GM12878 (cell line): ENCODE data around the gene CHID1. TPM values are rescaled to one million over a fixed set of nuclear protein-coding genes. Genes with fewer than 3 reads are reported as not detected.

Experiments
- ATAC-seq: fragments of 200-7000 bp; cut with Tn5 transposase; 3 replicates; pipeline ENCODE4 v1.9.1; 2020; ENCODE audit warnings: mild to moderate bottlenecking, moderate library complexity
- BruUV-seq: library from RNA; stranded (reverse); fragments of 400-500 nt; replicated peaks from 2 replicates; lab custom pipeline; 2021; lab: Mats Ljungman, UMichigan
- CTCF ChIA-PET: fragments of 300-600 bp; sonication (Branson Sonifier 250); formaldehyde crosslinking; extraction: SDS; loops from one replicate; lab custom pipeline; 2021; ENCODE audit warnings: inconsistent platforms; lab: Yijun Ruan, JAX
- POLR2A ChIA-PET: fragments of 350-600 bp; formaldehyde crosslinking; extraction: SDS; loops from one replicate; lab custom pipeline; 2021; ENCODE audit warnings: inconsistent platforms; lab: Charles Lee
- RAD21 ChIA-PET: fragments of 300-600 bp; sonication (Branson Sonifier 250); formaldehyde crosslinking; loops from one replicate; lab custom pipeline; 2023; ENCODE audit warnings: antibody characterized with exemption; ENCODE audit not compliant: unreplicated experiment; lab: Charles Lee
- SMC1A ChIA-PET: fragments of 300-600 bp; sonication (Branson Sonifier 250); formaldehyde crosslinking; loops from one replicate; lab custom pipeline; 2023; ENCODE audit not compliant: unreplicated experiment, uncharacterized antibody; lab: Charles Lee
- DNase-seq: peaks from one replicate; pipeline ENCODE4 v3.0.0-alpha.2; 2011; ENCODE audit warnings: low read depth, low spot score
- FAIRE-seq: peaks from 3 replicates; lab custom pipeline; 2011; peaks lifted over from hg19 to GRCh38; lab: Jason Lieb, UNC
- H2AFZ ChIP-seq: 2 replicates; pipeline ENCODE4 v1.6.0; 2011; ENCODE audit warnings: low read depth, low read length, control low read depth; ENCODE audit not compliant: control insufficient read depth
- H3K27ac ChIP-seq: 2 replicates; pipeline ENCODE4 v1.5.1; 2011; ENCODE audit warnings: control low read depth; ENCODE audit not compliant: control insufficient read depth, insufficient read depth
- H3K27me3 ChIP-seq, 2 experiments: replicated peaks in 1 of 2; 2 replicates each; pipeline versions ENCODE4 v1.6.0 to v1.6.1; 2011; ENCODE audit warnings: low read length in 1 of 2; ENCODE audit not compliant: control insufficient read depth in 2 of 2, insufficient read depth in 2 of 2
- H3K36me3 ChIP-seq, 2 experiments: 2 replicates each; pipeline ENCODE4 v1.5.1; 2011; ENCODE audit warnings: low read length in 1 of 2; ENCODE audit not compliant: control insufficient read depth in 2 of 2, insufficient read depth in 2 of 2
- H3K4me1 ChIP-seq: 2 replicates; pipeline ENCODE4 v1.6.1; 2011; ENCODE audit warnings: mild to moderate bottlenecking, low read length, moderate library complexity, mixed read lengths; ENCODE audit not compliant: control insufficient read depth, insufficient read depth
- H3K4me2 ChIP-seq: 2 replicates; pipeline ENCODE4 v1.6.0; 2011; ENCODE audit warnings: control low read depth; ENCODE audit not compliant: control insufficient read depth, insufficient read depth
- H3K4me3 ChIP-seq: fragments of 200-600 bp; sonication (generic); 2 replicates; pipeline ENCODE4 v1.5.1; 2016
- H3K79me2 ChIP-seq: 2 replicates; pipeline ENCODE4 v1.6.0; 2011; ENCODE audit warnings: low read length; ENCODE audit not compliant: control insufficient read depth, insufficient read depth
- H3K9ac ChIP-seq: 2 replicates; pipeline ENCODE4 v1.8.0; 2011; ENCODE audit warnings: low read length, control low read depth, mixed read lengths; ENCODE audit not compliant: control insufficient read depth, insufficient read depth
- H3K9me3 ChIP-seq: replicated peaks from 3 replicates; pipeline ENCODE4 v1.5.1; 2011; ENCODE audit warnings: mild to moderate bottlenecking, low read length; ENCODE audit not compliant: control insufficient read depth, insufficient read depth
- H4K20me1 ChIP-seq: 2 replicates; pipeline ENCODE4 v1.6.0; 2011; ENCODE audit not compliant: control insufficient read depth, insufficient read depth
- ASH2L ChIP-seq: fragments of 300-600, 200-600 bp; sonication (generic); IDR thresholded peaks from 2 replicates; pipeline ENCODE4 v1.6.1; 2017; ENCODE audit warnings: low read depth, mild to moderate bottlenecking, borderline replicate concordance
- BRCA1 ChIP-seq: IDR thresholded peaks from 2 replicates; pipeline ENCODE4 v1.6.1; 2011; ENCODE audit warnings: low read depth, low read length, improper control_type of control experiment
- KDM1A ChIP-seq: fragments of 200-600 bp; sonication (generic); IDR thresholded peaks from 2 replicates; pipeline ENCODE4 v1.6.1; 2016; ENCODE audit warnings: borderline replicate concordance
- KLF5 ChIP-seq: fragments of 450-650 bp; IDR thresholded peaks from 2 replicates; pipeline ENCODE4 v1.6.1; 2014; ENCODE audit warnings: mild to moderate bottlenecking; ENCODE audit not compliant: partially characterized antibody
- MEF2A ChIP-seq: IDR thresholded peaks from 2 replicates; pipeline ENCODE4 v1.6.1; 2011; ENCODE audit warnings: low read depth, mild to moderate bottlenecking, low read length, moderate library complexity; ENCODE audit not compliant: insufficient read depth
- NFYB ChIP-seq: IDR thresholded peaks from 2 replicates; pipeline ENCODE4 v1.6.1; 2011; ENCODE audit warnings: low read depth, mild to moderate bottlenecking, low read length, improper control_type of control experiment, moderate library complexity; ENCODE audit not compliant: insufficient read depth
- RAD51 ChIP-seq: fragments of 450-650 bp; IDR thresholded peaks from 2 replicates; pipeline ENCODE4 v1.6.1; 2016; ENCODE audit warnings: moderate library complexity, mild to moderate bottlenecking, inconsistent platforms
- RCOR1 ChIP-seq: conservative IDR thresholded peaks from 2 replicates; pipeline ENCODE4 v1.6.1; 2012; ENCODE audit warnings: low read depth, low read length, improper control_type of control experiment
- RELB ChIP-seq: fragments of 450-650 bp; IDR thresholded peaks from 2 replicates; pipeline ENCODE4 v1.6.1; 2017; ENCODE audit warnings: low read depth, mild to moderate bottlenecking, moderate library complexity
- REST ChIP-seq: IDR thresholded peaks from 2 replicates; pipeline ENCODE4 v1.6.1; 2012; ENCODE audit warnings: mild to moderate bottlenecking, low read depth, low read length
- SUPT20H ChIP-seq: IDR thresholded peaks from 2 replicates; pipeline ENCODE4 v1.6.1; 2011; ENCODE audit warnings: low read depth, mild to moderate bottlenecking, low read length, moderate library complexity, borderline replicate concordance; ENCODE audit not compliant: control insufficient read depth
- TAF1 ChIP-seq: IDR thresholded peaks from 2 replicates; pipeline ENCODE4 v1.6.1; 2011; ENCODE audit warnings: mild to moderate bottlenecking, low read depth, low read length, borderline replicate concordance
- TARDBP ChIP-seq: IDR thresholded peaks from 2 replicates; pipeline ENCODE4 v1.6.1; 2016; ENCODE audit warnings: borderline replicate concordance
- WGBS: methylation state at CpG from one replicate; pipeline ENCODE4 v1.1.6; 2016; ENCODE audit warnings: low lambda C conversion rate; ENCODE audit not compliant: insufficient replicate concordance, insufficient coverage; ENCODE audit errors: missing lambda C conversion rate; 5-methylcytosine and 5-hydroxymethylcytosine counted together
- in situ Hi-C: fragments of 300-500 bp; cut with MboI; formaldehyde crosslinking; loops from 9 replicates; pipeline ENCODE4 v1.14.3; 2018; ENCODE audit warnings: mixed read lengths
- intact Hi-C: fragments of 100-400 bp; cut with micrococcal nuclease; formaldehyde crosslinking; loops from one replicate; pipeline ENCODE4 v1.14.2; 2022; ENCODE audit not compliant: unreplicated experiment
- polyA plus RNA-seq, 11 experiments: library from polyadenylated mRNA; depleted of rRNA in 4 of 11; unstranded in 6 of 11; stranded (reverse) in 5 of 11; fragments of >200 nt; fragmentation: Nextera tagmentation in 4 of 11; fragmentation: Illumina TruSeq in 1 of 11; extraction: Ambion mirVana in 4 of 11; extraction: Trizol in 1 of 11; gene quantifications; 1 replicate in 1 of 11; 2 replicates in 10 of 11; pipeline versions ENCODE4 v1.2.1 to v1.2.3, GENCODE V29; 2011 to 2016; ENCODE audit warnings: inconsistent platforms in 2 of 11, missing spikeins in 2 of 11, low read depth in 1 of 11
- total RNA-seq, 4 experiments: library from RNA; depleted of rRNA in 3 of 4; stranded (reverse); fragments of >200 nt in 3 of 4; fragmentation: Illumina TruSeq in 1 of 4; extraction: Trizol in 1 of 4; gene quantifications; 2 replicates each; pipeline versions ENCODE4 v1.2.1 to v1.2.3, GENCODE V29; 2013 to 2021
- TF ChIP-seq, protein P1 (sequence below): IDR thresholded peaks from 2 replicates; pipeline ENCODE4 v1.6.1; 2011; ENCODE audit warnings: low read depth, low read length, improper control_type of control experiment, borderline replicate concordance

CHID1 gene
- total and polyA plus RNA-seq, 10 of the 15 experiments (the other 5 are each of a cell fraction or from before 2014, with no cell fraction given): 4.8 to 75.2 (median 30.1) TPM

DNA sequence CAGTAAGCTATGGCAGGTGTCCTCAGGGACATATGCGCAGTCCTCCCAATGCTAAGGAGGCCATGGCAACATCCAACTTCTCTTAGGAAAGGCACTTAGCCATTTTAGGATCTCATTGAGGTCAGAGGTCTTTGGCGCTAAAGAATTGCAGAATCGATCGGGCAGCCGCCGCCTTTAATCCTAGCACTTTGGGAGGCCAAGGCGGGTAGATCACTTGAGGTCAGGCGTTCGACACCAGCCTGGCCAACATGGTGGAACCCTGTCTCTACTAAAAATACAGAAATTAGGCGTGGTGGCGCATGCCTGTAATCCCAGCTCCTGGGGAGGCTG lies 1.2 kb upstream of the CHID1 start (continued):
- no peak for TF ChIP-seq TAF1
- no peak for TF ChIP-seq MEF2A
- TF ChIP-seq RAD51: no peak
- TF ChIP-seq REST: no peak
- no peak for TF ChIP-seq ASH2L
- no peak for TF ChIP-seq KDM1A

- H2AFZ ChIP-seq: peak overlapping the region; percentile 77
- DNase-seq: no peak
- peak overlapping the region; percentile 72 for H3K4me2 ChIP-seq
- peaks cover 19% of the 10 kb centered on the region for H3K79me2 ChIP-seq
- in situ Hi-C loops (no loop called here), intact Hi-C loops (loop anchor here (5.0 kb wide), 1 partner anchor 69 kb away; the partner anchor contains the start of genes POLR2L and TSPAN4)
- no peaks in the 10 kb centered on the region for H3K9me3 ChIP-seq
- TSS peak; percentile 64 for BruUV-seq
- no peaks in the 10 kb centered on the region for H4K20me1 ChIP-seq
- ChIA-PET CTCF (interaction anchor here (0.8 kb wide), 1 partner anchor 63 kb away, joined by 3 read pairs; no protein-coding TSS in a partner anchor), SMC1A (no interaction called here), RAD21 (interaction anchor here (0.8 kb wide), 1 partner anchor 14 kb away, joined by 3 read pairs; the partner anchor contains the start of gene AP2A2), POLR2A (interaction anchor here (0.6 kb wide), 1 partner anchor 16 kb away, joined by 3 read pairs; no protein-coding TSS in a partner anchor)
- peak overlapping the region; percentile 76 for H3K4me3 ChIP-seq
- peaks cover 23% of the 10 kb centered on the region for H3K4me1 ChIP-seq
- no peaks in the 10 kb centered on the region for H3K36me3 ChIP-seq
- no peak for FAIRE-seq
- WGBS: 2% methylated on average over 52 of the region's 68 CpGs
- H3K27me3 ChIP-seq: no peaks in the 10 kb centered on the region
- peak; percentile 65 for ATAC-seq
- peak overlapping the region; percentile 70 for H3K27ac ChIP-seq
- peak overlapping the region; percentile 71 for H3K9ac ChIP-seq
- no peak for TF ChIP-seq SUPT20H
- no peak for TF ChIP-seq RCOR1
- no peak for TF ChIP-seq RELB
- TF ChIP-seq KLF5: peak; percentile 97
- no peak for TF ChIP-seq NFYB
- no peak for TF ChIP-seq BRCA1
- no peak for TF ChIP-seq TARDBP
- TF ChIP-seq, protein P1, sequence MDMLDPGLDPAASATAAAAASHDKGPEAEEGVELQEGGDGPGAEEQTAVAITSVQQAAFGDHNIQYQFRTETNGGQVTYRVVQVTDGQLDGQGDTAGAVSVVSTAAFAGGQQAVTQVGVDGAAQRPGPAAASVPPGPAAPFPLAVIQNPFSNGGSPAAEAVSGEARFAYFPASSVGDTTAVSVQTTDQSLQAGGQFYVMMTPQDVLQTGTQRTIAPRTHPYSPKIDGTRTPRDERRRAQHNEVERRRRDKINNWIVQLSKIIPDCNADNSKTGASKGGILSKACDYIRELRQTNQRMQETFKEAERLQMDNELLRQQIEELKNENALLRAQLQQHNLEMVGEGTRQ: no peak
These were observed 650 bp upstream of the CHID1 start for GRCh38 chr11:911031-911889.
